Measurements from ENCODE around the gene HSPB2. TPM values are rescaled to one million over a fixed set of nuclear protein-coding genes. Genes with fewer than 3 reads are reported as not detected.

The HSPB2 gene
- total and polyA plus RNA-seq, 2 of the 8 experiments (the other 6 are each of a cell fraction or from before 2014, with no cell fraction given), result 0.32 to 0.86 TPM

DNA sequence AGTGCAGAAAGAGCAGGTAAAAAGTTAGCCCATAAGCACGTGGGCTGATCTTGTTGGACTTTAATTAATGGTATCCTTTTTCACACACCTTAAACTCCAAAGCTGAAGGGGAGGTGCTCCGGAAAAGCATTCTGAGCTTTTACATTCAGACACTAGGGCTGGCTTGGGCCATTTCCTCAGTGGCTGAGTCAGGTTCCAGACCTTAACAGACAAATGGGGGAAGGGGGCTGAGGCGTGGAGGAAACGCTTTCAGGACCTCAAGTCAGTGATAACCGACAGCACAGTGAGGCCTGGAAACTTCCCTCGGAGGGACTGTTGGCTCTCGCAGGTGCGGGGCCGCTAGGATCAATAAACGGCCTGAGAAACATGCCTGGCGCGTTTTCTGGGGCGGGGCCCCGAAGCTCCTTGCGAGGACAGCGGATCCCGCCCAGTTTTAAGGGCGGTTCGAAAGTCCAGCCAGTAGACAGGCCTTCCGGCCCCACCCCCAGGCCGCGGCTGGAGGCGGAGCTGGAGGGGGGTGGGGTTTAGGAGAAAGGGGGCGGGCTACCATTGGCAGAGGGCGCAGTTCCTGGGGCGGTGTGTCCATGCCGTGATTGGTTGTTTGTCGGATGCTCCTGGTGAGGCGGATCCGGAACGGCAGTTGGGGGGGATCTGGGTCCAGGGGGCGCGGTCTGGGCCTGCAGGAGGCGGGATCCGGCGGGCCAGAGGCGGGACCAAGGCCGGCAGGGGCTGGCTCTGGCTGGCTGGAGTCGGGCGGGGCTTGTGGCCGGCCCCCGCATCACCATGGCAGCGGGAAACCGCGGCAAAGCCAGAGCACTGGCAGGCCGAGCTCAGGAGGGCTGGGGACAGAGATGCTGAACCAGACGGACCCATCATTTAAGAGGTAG, 14.2 kb downstream of the HSPB2 start (continued):
- TF ChIP-seq, protein P1, sequence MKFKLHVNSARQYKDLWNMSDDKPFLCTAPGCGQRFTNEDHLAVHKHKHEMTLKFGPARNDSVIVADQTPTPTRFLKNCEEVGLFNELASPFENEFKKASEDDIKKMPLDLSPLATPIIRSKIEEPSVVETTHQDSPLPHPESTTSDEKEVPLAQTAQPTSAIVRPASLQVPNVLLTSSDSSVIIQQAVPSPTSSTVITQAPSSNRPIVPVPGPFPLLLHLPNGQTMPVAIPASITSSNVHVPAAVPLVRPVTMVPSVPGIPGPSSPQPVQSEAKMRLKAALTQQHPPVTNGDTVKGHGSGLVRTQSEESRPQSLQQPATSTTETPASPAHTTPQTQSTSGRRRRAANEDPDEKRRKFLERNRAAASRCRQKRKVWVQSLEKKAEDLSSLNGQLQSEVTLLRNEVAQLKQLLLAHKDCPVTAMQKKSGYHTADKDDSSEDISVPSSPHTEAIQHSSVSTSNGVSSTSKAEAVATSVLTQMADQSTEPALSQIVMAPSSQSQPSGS (IDR thresholded peaks at IDR 0.05; ENCODE audit: low read length), result no peak
- TF ChIP-seq POLR2AphosphoS5 (IDR thresholded peaks at IDR 0.05; ENCODE audit: low read depth, low read length) (peak; percentile 61), JUND (IDR thresholded peaks at IDR 0.05; ENCODE audit: low read length) (no peak), TAF7 (optimal IDR thresholded peaks at IDR 0.05; ENCODE audit: borderline replicate concordance, low read depth, low read length) (no peak), KDM1A (IDR thresholded peaks at IDR 0.05; ENCODE audit: borderline replicate concordance, low read length) (no peak), MAFK (IDR thresholded peaks at IDR 0.05; ENCODE audit: low read depth, low read length) (no peak), ZNF274 (IDR thresholded peaks at IDR 0.05; ENCODE audit: borderline replicate concordance, extremely low read depth, low read length) (no peak), SAP30 (IDR thresholded peaks at IDR 0.05; ENCODE audit: insufficient read depth, insufficient replicate concordance, low read length) (no peak), NANOG (IDR thresholded peaks at IDR 0.05; ENCODE audit: insufficient read depth, low read depth, low read length, poor library complexity, severe bottlenecking) (no peak), POLR2A (IDR thresholded peaks at IDR 0.05; ENCODE audit: control extremely low read depth in 1 of 2, low read depth in 2 of 2, low read length in 2 of 2) (peak; percentile 15 to 82), GABPA (IDR thresholded peaks at IDR 0.05; ENCODE audit: borderline replicate concordance, insufficient read depth, low read length) (no peak), CBX5 (IDR thresholded peaks at IDR 0.05; ENCODE audit: low read depth, low read length) (no peak), SP1 (IDR thresholded peaks at IDR 0.05; ENCODE audit: low read depth, low read length) (peak; percentile 71; the same call in 1 of the 2 replicates), SP4 (IDR thresholded peaks at IDR 0.05; ENCODE audit: low read length) (0 out of 2 replicates have a peak, but pooled peaks have one; percentile 52), NRF1 (IDR thresholded peaks at IDR 0.05; ENCODE audit: low read depth, low read length) (no peak), RXRA (IDR thresholded peaks at IDR 0.05; ENCODE audit: insufficient read depth, low read depth, low read length) (no peak), RAD21 (IDR thresholded peaks at IDR 0.05 in 1 of 2, conservative IDR thresholded peaks at IDR 0.05 in 1 of 2; ENCODE audit: low read depth in 2 of 2, low read length in 2 of 2) (no peak), RNF2 (IDR thresholded peaks at IDR 0.05; ENCODE audit: borderline replicate concordance, low read depth, low read length, missing control alignments, poor library complexity, severe bottlenecking) (no peak), EP300 (IDR thresholded peaks at IDR 0.05; ENCODE audit: borderline replicate concordance in 1 of 2, low read depth in 2 of 2, low read length in 2 of 2) (no peak)
- TF ChIP-seq, protein P2, sequence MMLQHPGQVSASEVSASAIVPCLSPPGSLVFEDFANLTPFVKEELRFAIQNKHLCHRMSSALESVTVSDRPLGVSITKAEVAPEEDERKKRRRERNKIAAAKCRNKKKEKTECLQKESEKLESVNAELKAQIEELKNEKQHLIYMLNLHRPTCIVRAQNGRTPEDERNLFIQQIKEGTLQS (IDR thresholded peaks at IDR 0.05; ENCODE audit: insufficient read depth, low read depth, low read length), result no peak
